Spleen (tissue), 11 donors: Measurements from ENCODE around the gene RIMS1. TPM values are rescaled to one million over a fixed set of nuclear protein-coding genes. Genes with fewer than 3 reads are reported as not detected.

ENCODE experiments used
- DNase-seq: peaks from one replicate; pipeline ENCODE4 v3.0.0-alpha.2; 2020
- H3K27ac ChIP-seq, 8 donors: fragments of 200-600 bp; sonication (generic) in 7 of 8; 1 replicate in 4 of 8; 2 replicates in 4 of 8; pipeline versions ENCODE4 v1.5.0 to v1.8.0; 2016 to 2021; ENCODE audit warnings: inconsistent platforms in 4 of 8, mild to moderate bottlenecking in 4 of 8, moderate library complexity in 1 of 8
- H3K27me3 ChIP-seq, 7 donors: fragments of 200-600 bp; sonication (generic) in 6 of 7; replicated peaks in 1 of 7; 1 replicate in 4 of 7; 2 replicates in 3 of 7; pipeline versions ENCODE4 v1.5.0 to v1.8.0; 2016 to 2021; ENCODE audit warnings: inconsistent platforms in 3 of 7, mild to moderate bottlenecking in 1 of 7
- H3K36me3 ChIP-seq, 6 donors: fragments of 200-600 bp; sonication (generic) in 5 of 6; 1 replicate in 4 of 6; 2 replicates in 2 of 6; pipeline versions ENCODE4 v1.5.0 to v1.8.0; 2016 to 2021; ENCODE audit warnings: inconsistent platforms in 2 of 6
- H3K4me1 ChIP-seq, 6 donors: fragments of 200-600 bp; sonication (generic) in 5 of 6; 1 replicate in 3 of 6; 2 replicates in 3 of 6; pipeline versions ENCODE4 v1.5.0 to v1.8.0; 2016 to 2021; ENCODE audit warnings: inconsistent platforms in 3 of 6
- H3K4me3 ChIP-seq, 8 donors: fragments of 200-600 bp; sonication (generic) in 7 of 8; 1 replicate in 4 of 8; 2 replicates in 4 of 8; pipeline versions ENCODE4 v1.5.0 to v1.8.0; 2016 to 2021; ENCODE audit warnings: inconsistent platforms in 4 of 8, mild to moderate bottlenecking in 4 of 8, moderate library complexity in 2 of 8
- H3K9me3 ChIP-seq, 8 donors: fragments of 200-600 bp; sonication (generic) in 7 of 8; 1 replicate in 4 of 8; 2 replicates in 4 of 8; pipeline versions ENCODE4 v1.5.0 to v1.8.0; 2016 to 2021; ENCODE audit warnings: inconsistent platforms in 4 of 8
- CTCF ChIP-seq, 11 experiments: fragments of 200-600 bp in 7 of 11; fragments of 450-650 bp in 4 of 11; sonication (generic) in 4 of 11; IDR thresholded peaks in 8 of 11; conservative IDR thresholded peaks in 3 of 11; 1 replicate in 7 of 11; 2 replicates in 4 of 11; pipeline versions ENCODE4 v1.4.0 to v1.8.0; 2016 to 2021; ENCODE audit warnings: antibody characterized with exemption in 11 of 11, inconsistent platforms in 4 of 11, mild to moderate bottlenecking in 1 of 11
- POLR2A ChIP-seq, 3 donors: fragments of 450-650 bp; IDR thresholded peaks; one replicate each; pipeline ENCODE4 v1.5.1; 2017; ENCODE audit warnings: antibody characterized with exemption in 3 of 3, mild to moderate bottlenecking in 1 of 3
- POLR2AphosphoS5 ChIP-seq, 3 donors: sonication (generic); formaldehyde crosslinking; IDR thresholded peaks; one replicate each; pipeline ENCODE4 v1.5.1; 2017; ENCODE audit warnings: antibody characterized with exemption in 3 of 3
- WGBS, 5 donors: extraction: QIAGEN DNeasy Blood & Tissue Kit in 3 of 5; methylation state at CpG; one replicate each; pipeline versions ENCODE4 v1.1.5 to v1.1.7; 2013 to 2018; 5-methylcytosine and 5-hydroxymethylcytosine counted together
- intact Hi-C: fragments of 100-400 bp; cut with DNase I; formaldehyde crosslinking; loops from one replicate; pipeline ENCODE4 v1.15.0; 2023; ENCODE audit warnings: low total_unique reads
- polyA plus RNA-seq, 3 donors: library from polyadenylated mRNA; stranded (reverse); fragments of 200-250 nt; gene quantifications; one replicate each; pipeline ENCODE4 v1.2.1, GENCODE V29; 2013
- total RNA-seq, 7 donors: library from RNA; depleted of rRNA in 3 of 7; stranded (reverse); fragments of >200 nt in 3 of 7; fragmentation: NEBNext Ultra II Directional in 4 of 7; extraction: Animal tissue kit (Norgen Biotek cat#: 25700) in 4 of 7; gene quantifications; one replicate each; pipeline versions ENCODE4 v1.1.0 to v1.2.1, GENCODE V29; 2016 to 2021
- donor health status: healthy with polysubstance abuse.
- donor health status: DM: no; HTN: no; CAD: no; lungs with moderate emphysema.
- donor health status: DM: no; HTN: no; CAD: no.
- donor health status: Bipolar disorder and iron deficiency.
- donor health status: healthy.
- donor health status: DM: no; HTN: no; CAD: no.
- donor health status: DM: yes; HTN: yes; CAD: no.

Gene RIMS1
- total and polyA plus RNA-seq, 10 donors = not detected

- TF ChIP-seq POLR2AphosphoS5 (IDR thresholded peaks at IDR 0.05) (no peak), CTCF (IDR thresholded peaks at IDR 0.05 in 8 of 11, conservative IDR thresholded peaks at IDR 0.05 in 3 of 11) (no peak), POLR2A (IDR thresholded peaks at IDR 0.05) (no peak)
- 71 to 82% (median 73%) methylated on average over 1 of the region's 1 CpG for WGBS, 5 donors
- H3K9me3 ChIP-seq = no peaks in the 10 kb centered on the region
- intact Hi-C loops = no loop called here
- no peaks in the 10 kb centered on the region for H3K4me1 ChIP-seq
- H3K27ac ChIP-seq = no peak overlapping the region
- no peak overlapping the region for H3K4me3 ChIP-seq
- no peak for DNase-seq
- no peaks in the 10 kb centered on the region for H3K27me3 ChIP-seq
- no peaks in the 10 kb centered on the region for H3K36me3 ChIP-seq
Observed at GRCh38 chr6:72248621-72249020, 362.3 kb downstream of the RIMS1 start.

GRCh38 chr6:72250664-72251063 is 364.3 kb downstream of the RIMS1 start:
- Histone ChIP-seq H3K27me3 (no peaks in the 10 kb centered on the region), H3K9me3 (no peaks in the 10 kb centered on the region), H3K4me1 (no peaks in the 10 kb centered on the region), H3K4me3 (no peak overlapping the region), H3K36me3 (no peaks in the 10 kb centered on the region), H3K27ac (no peak overlapping the region)
- intact Hi-C loops = no loop called here
- no peak for DNase-seq
- WGBS, 5 donors = 88 to 93% (median 92%) methylated on average over 3 of the region's 3 CpGs
- TF ChIP-seq POLR2AphosphoS5 (IDR thresholded peaks at IDR 0.05) = no peak
- no peak for TF ChIP-seq CTCF (IDR thresholded peaks at IDR 0.05 in 8 of 11, conservative IDR thresholded peaks at IDR 0.05 in 3 of 11)
- no peak for TF ChIP-seq POLR2A (IDR thresholded peaks at IDR 0.05)

- WGBS, 5 donors = 67 to 89% (median 76%) methylated on average over 3 of the region's 3 CpGs
- H3K4me1 ChIP-seq = no peaks in the 10 kb centered on the region
- intact Hi-C loops = no loop called here
- no peak for DNase-seq
- H3K4me3 ChIP-seq = no peak overlapping the region
- no peaks in the 10 kb centered on the region for H3K27me3 ChIP-seq
- no peak overlapping the region for H3K27ac ChIP-seq
- no peaks in the 10 kb centered on the region for H3K36me3 ChIP-seq
- no peaks in the 10 kb centered on the region for H3K9me3 ChIP-seq
- TF ChIP-seq POLR2A (IDR thresholded peaks at IDR 0.05) = no peak
- no peak for TF ChIP-seq POLR2AphosphoS5 (IDR thresholded peaks at IDR 0.05)
- no peak for TF ChIP-seq CTCF (IDR thresholded peaks at IDR 0.05 in 8 of 11, conservative IDR thresholded peaks at IDR 0.05 in 3 of 11)
Observed at GRCh38 chr6:72260489-72260888, 374.1 kb downstream of the RIMS1 start.

DNA sequence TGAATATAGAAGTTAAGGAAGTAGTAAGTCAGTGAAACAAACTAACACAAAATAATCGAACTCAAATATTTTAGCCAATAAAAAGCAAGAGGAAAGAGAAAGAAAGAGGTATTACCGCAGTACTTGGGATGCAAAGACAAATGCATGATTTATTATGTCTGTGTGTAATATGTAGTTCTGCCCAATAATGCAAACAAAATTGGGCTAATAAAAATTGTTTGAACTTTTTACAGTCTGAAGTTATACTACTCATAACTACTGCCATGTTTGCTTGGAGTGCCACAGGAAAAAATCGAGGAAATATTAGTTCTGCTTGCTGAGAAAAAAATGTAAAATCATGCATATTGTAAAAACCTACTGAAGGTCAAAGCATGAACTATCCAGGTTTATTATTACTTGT is 375.2 kb downstream of the RIMS1 start:
- Histone ChIP-seq H3K4me3 (no peak overlapping the region), H3K4me1 (no peaks in the 10 kb centered on the region), H3K9me3 (no peaks in the 10 kb centered on the region), H3K27ac (no peak overlapping the region), H3K27me3 (no peaks in the 10 kb centered on the region), H3K36me3 (no peaks in the 10 kb centered on the region)
- intact Hi-C loops = no loop called here
- DNase-seq = no peak
- 69 to 86% (median 79%) methylated on average over 3 of the region's 3 CpGs for WGBS, 5 donors
- no peak for TF ChIP-seq POLR2AphosphoS5 (IDR thresholded peaks at IDR 0.05)
- no peak for TF ChIP-seq CTCF (IDR thresholded peaks at IDR 0.05 in 8 of 11, conservative IDR thresholded peaks at IDR 0.05 in 3 of 11)
